DND-41 (cell line): ENCODE measurements around the gene IFI6.

ENCODE experiments used
- ATAC-seq: fragments of 200-7000 bp; cut with Tn5 transposase; 3 replicates; pipeline ENCODE4 v1.9.1; 2021; ENCODE audit warnings: low read depth; ENCODE audit not compliant: insufficient read depth
- DNase-seq: peaks from one replicate; pipeline ENCODE4 v3.0.0-alpha.2; 2020
- H2AFZ ChIP-seq: 2 replicates; pipeline ENCODE4 v1.6.0; 2012; ENCODE audit warnings: low read depth, low read length
- H3K27ac ChIP-seq: 2 replicates; pipeline ENCODE4 v1.5.1; 2012; ENCODE audit warnings: low read length, inconsistent platforms
- H3K27me3 ChIP-seq: fragments of 200-600 bp; sonication (generic); 2 replicates; pipeline ENCODE4 v1.6.0; 2012; ENCODE audit warnings: low read length, mild to moderate bottlenecking, inconsistent platforms; ENCODE audit not compliant: insufficient read depth, poor library complexity
- H3K36me3 ChIP-seq: 2 replicates; pipeline ENCODE4 v1.5.1; 2012; ENCODE audit warnings: low read length, inconsistent platforms; ENCODE audit not compliant: insufficient read depth
- H3K4me1 ChIP-seq: 2 replicates; pipeline ENCODE4 v1.5.1; 2012; ENCODE audit warnings: mild to moderate bottlenecking, low read length; ENCODE audit not compliant: insufficient read depth
- H3K4me2 ChIP-seq: 2 replicates; pipeline ENCODE4 v1.6.0; 2012; ENCODE audit warnings: mild to moderate bottlenecking, moderate library complexity, low read length, inconsistent platforms; ENCODE audit not compliant: insufficient read depth
- H3K4me3 ChIP-seq, 2 experiments: fragments of 200-600 bp in 1 of 2; shearing (Covaris generic) in 1 of 2; 2 replicates each; pipeline ENCODE4 v1.5.1; 2012 to 2016; ENCODE audit warnings: inconsistent platforms in 2 of 2, low read length in 2 of 2, mild to moderate bottlenecking in 2 of 2, low read depth in 1 of 2, moderate library complexity in 1 of 2
- H3K79me2 ChIP-seq: 2 replicates; pipeline ENCODE4 v1.6.0; 2012; ENCODE audit warnings: low read length, inconsistent platforms; ENCODE audit not compliant: insufficient read depth
- H3K9ac ChIP-seq: 2 replicates; pipeline ENCODE4 v1.6.0; 2012; ENCODE audit warnings: low read depth, mild to moderate bottlenecking, inconsistent platforms, low read length, moderate library complexity
- H3K9me3 ChIP-seq: 2 replicates; pipeline ENCODE4 v1.5.1; 2012; ENCODE audit warnings: low read length, moderate library complexity, mild to moderate bottlenecking, inconsistent platforms; ENCODE audit not compliant: insufficient read depth, severe bottlenecking
- H4K20me1 ChIP-seq: 2 replicates; pipeline ENCODE4 v1.6.0; 2012; ENCODE audit warnings: low read length; ENCODE audit not compliant: insufficient read depth
- CTCF ChIP-seq: IDR thresholded peaks from 2 replicates; pipeline ENCODE4 v1.5.1; 2012; ENCODE audit warnings: borderline replicate concordance, low read length, moderate library complexity, mild to moderate bottlenecking; ENCODE audit not compliant: poor library complexity, severe bottlenecking; ENCODE audit errors: extremely low read depth
- EZH2 ChIP-seq: IDR thresholded peaks from 3 replicates; pipeline ENCODE4 v1.6.1; 2012; ENCODE audit warnings: borderline replicate concordance, low read depth, mild to moderate bottlenecking, moderate library complexity, low read length, inconsistent platforms; ENCODE audit not compliant: severe bottlenecking

The IFI6 gene

GRCh38 chr1:27713869-27714513 is 42.0 kb upstream of the IFI6 start:
- no peaks in the 10 kb centered on the region for H3K36me3 ChIP-seq
- peaks cover 32% of the 10 kb centered on the region for H3K4me1 ChIP-seq
- H3K27me3 ChIP-seq: no peaks in the 10 kb centered on the region
- no peaks in the 10 kb centered on the region for H3K9me3 ChIP-seq
- H3K79me2 ChIP-seq: no peaks in the 10 kb centered on the region
- DNase-seq (no peak), ATAC-seq (peak; percentile 41; the same call in 2 of the 3 replicates)
- peak overlapping the region; percentile 41; the same call in 1 of the 2 replicates for H3K4me2 ChIP-seq
- peak overlapping the region; percentile 81 for H3K27ac ChIP-seq
- TF ChIP-seq CTCF (no peak), EZH2 (no peak)
- no peaks in the 10 kb centered on the region for H4K20me1 ChIP-seq
- peak overlapping the region; percentile 27 for H2AFZ ChIP-seq
- no peak overlapping the region for H3K4me3 ChIP-seq
- H3K9ac ChIP-seq: peak overlapping the region; percentile 44

- DNase-seq (peak; percentile 78), ATAC-seq (peak; percentile 72)
- H3K4me3 ChIP-seq: no peak overlapping the region
- peaks cover 32% of the 10 kb centered on the region for H3K4me1 ChIP-seq
- no peaks in the 10 kb centered on the region for H3K27me3 ChIP-seq
- TF ChIP-seq CTCF (no peak), EZH2 (no peak)
- H3K27ac ChIP-seq: peak overlapping the region; percentile 81
- no peaks in the 10 kb centered on the region for H3K79me2 ChIP-seq
- peak overlapping the region; percentile 44 for H3K9ac ChIP-seq
- peak overlapping the region; percentile 27 for H2AFZ ChIP-seq
- peak overlapping the region; percentile 41 for H3K4me2 ChIP-seq
- H4K20me1 ChIP-seq: no peaks in the 10 kb centered on the region
- no peaks in the 10 kb centered on the region for H3K9me3 ChIP-seq
- no peaks in the 10 kb centered on the region for H3K36me3 ChIP-seq
Observed at GRCh38 chr1:27713139-27713725, 41.2 kb upstream of the IFI6 start.

GRCh38 chr1:27710574-27710973 is 38.6 kb upstream of the IFI6 start:
- H3K79me2 ChIP-seq: no peaks in the 10 kb centered on the region
- H3K4me3 ChIP-seq: no peak overlapping the region
- H3K4me2 ChIP-seq: no peak overlapping the region
- H3K27ac ChIP-seq: no peak overlapping the region
- no peak for DNase-seq
- H4K20me1 ChIP-seq: no peaks in the 10 kb centered on the region
- H3K9ac ChIP-seq: no peak overlapping the region
- H3K9me3 ChIP-seq: no peaks in the 10 kb centered on the region
- H3K27me3 ChIP-seq: no peaks in the 10 kb centered on the region
- H2AFZ ChIP-seq: no peak overlapping the region
- no peak for ATAC-seq
- peaks cover 32% of the 10 kb centered on the region for H3K4me1 ChIP-seq
- no peak for TF ChIP-seq EZH2
- no peak for TF ChIP-seq CTCF
- H3K36me3 ChIP-seq: no peaks in the 10 kb centered on the region
